ENCODE data around the gene NCR3LG1.
"Not testable (repeated sequence)": the region's sequence is repeated elsewhere in the genome, so short reads cannot be mapped to it uniquely, and the experiment has no call there.

Gene NCR3LG1

DNA sequence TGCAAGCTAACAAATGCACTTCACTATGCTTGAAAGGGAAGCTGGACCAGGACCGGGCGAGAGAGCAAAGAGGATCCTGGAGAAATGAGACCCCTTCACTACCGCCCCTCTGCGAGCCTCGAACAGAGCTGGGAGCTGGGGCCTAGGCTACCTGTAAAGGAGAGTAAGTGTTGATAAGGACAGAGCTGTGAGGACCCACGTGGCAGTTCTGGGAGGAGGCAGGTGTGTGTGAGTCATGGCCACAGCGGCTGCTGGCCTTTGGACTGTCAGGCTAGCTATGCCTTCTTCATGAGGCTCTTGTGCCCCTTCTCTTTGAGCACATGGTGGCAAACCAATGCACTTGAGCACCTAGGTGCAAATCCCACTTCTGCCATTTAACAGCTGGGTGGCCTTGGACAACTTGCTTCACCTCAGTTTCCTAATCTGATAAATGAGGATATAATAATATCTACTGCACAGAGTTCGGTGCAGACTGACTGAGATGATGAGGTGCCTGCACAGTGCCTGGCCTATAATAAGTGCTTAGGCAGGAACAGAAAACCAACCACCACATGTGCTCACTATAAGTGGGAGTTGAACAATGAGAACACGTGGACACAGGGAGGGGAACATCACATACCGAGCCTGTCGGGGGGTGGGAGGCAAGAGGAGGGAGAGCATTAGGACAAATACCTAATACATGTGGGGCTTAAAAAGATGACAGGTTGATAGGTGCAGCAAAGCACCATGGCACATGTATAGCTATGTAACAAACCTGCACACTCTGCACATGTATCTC lies 72.1 kb downstream of the NCR3LG1 start:
- no peak for TF ChIP-seq ISL1 (CRISPR knock-in tag; IDR thresholded peaks at IDR 0.05)
- TF ChIP-seq, protein P1, sequence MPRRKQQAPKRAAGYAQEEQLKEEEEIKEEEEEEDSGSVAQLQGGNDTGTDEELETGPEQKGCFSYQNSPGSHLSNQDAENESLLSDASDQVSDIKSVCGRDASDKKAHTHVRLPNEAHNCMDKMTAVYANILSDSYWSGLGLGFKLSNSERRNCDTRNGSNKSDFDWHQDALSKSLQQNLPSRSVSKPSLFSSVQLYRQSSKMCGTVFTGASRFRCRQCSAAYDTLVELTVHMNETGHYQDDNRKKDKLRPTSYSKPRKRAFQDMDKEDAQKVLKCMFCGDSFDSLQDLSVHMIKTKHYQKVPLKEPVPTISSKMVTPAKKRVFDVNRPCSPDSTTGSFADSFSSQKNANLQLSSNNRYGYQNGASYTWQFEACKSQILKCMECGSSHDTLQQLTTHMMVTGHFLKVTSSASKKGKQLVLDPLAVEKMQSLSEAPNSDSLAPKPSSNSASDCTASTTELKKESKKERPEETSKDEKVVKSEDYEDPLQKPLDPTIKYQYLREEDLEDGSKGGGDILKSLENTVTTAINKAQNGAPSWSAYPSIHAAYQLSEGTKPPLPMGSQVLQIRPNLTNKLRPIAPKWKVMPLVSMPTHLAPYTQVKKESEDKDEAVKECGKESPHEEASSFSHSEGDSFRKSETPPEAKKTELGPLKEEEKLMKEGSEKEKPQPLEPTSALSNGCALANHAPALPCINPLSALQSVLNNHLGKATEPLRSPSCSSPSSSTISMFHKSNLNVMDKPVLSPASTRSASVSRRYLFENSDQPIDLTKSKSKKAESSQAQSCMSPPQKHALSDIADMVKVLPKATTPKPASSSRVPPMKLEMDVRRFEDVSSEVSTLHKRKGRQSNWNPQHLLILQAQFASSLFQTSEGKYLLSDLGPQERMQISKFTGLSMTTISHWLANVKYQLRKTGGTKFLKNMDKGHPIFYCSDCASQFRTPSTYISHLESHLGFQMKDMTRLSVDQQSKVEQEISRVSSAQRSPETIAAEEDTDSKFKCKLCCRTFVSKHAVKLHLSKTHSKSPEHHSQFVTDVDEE (CRISPR knock-in tag; IDR thresholded peaks at IDR 0.05) = no peak
- no peak for TF ChIP-seq RARB (CRISPR knock-in tag; IDR thresholded peaks at IDR 0.05)
- TF ChIP-seq, protein P2, sequence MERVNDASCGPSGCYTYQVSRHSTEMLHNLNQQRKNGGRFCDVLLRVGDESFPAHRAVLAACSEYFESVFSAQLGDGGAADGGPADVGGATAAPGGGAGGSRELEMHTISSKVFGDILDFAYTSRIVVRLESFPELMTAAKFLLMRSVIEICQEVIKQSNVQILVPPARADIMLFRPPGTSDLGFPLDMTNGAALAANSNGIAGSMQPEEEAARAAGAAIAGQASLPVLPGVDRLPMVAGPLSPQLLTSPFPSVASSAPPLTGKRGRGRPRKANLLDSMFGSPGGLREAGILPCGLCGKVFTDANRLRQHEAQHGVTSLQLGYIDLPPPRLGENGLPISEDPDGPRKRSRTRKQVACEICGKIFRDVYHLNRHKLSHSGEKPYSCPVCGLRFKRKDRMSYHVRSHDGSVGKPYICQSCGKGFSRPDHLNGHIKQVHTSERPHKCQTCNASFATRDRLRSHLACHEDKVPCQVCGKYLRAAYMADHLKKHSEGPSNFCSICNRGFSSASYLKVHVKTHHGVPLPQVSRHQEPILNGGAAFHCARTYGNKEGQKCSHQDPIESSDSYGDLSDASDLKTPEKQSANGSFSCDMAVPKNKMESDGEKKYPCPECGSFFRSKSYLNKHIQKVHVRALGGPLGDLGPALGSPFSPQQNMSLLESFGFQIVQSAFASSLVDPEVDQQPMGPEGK (CRISPR knock-in tag; IDR thresholded peaks at IDR 0.05; ENCODE audit: borderline replicate concordance) = no peak
- no peak for TF ChIP-seq TOX (CRISPR knock-in tag; IDR thresholded peaks at IDR 0.05; ENCODE audit: borderline replicate concordance)
- no peak for TF ChIP-seq OSR1 (CRISPR knock-in tag; IDR thresholded peaks at IDR 0.05)
- TF ChIP-seq ESRRG (CRISPR knock-in tag; IDR thresholded peaks at IDR 0.05) = no peak
- TF ChIP-seq ZC3H10 (CRISPR knock-in tag; IDR thresholded peaks at IDR 0.05) = no peak
- TF ChIP-seq GLIS3 (CRISPR knock-in tag; IDR thresholded peaks at IDR 0.05) = no peak
- TF ChIP-seq ARNTL (CRISPR knock-in tag; IDR thresholded peaks at IDR 0.05; ENCODE audit: borderline replicate concordance, low read depth) = no peak
- no peak for TF ChIP-seq PPARA (CRISPR knock-in tag; IDR thresholded peaks at IDR 0.05; ENCODE audit: borderline replicate concordance)
- TF ChIP-seq BACH2 (CRISPR knock-in tag; IDR thresholded peaks at IDR 0.05; ENCODE audit: borderline replicate concordance) = no peak
- TF ChIP-seq ZFP30 (CRISPR knock-in tag; IDR thresholded peaks at IDR 0.05) = no peak
- TF ChIP-seq, protein P3, sequence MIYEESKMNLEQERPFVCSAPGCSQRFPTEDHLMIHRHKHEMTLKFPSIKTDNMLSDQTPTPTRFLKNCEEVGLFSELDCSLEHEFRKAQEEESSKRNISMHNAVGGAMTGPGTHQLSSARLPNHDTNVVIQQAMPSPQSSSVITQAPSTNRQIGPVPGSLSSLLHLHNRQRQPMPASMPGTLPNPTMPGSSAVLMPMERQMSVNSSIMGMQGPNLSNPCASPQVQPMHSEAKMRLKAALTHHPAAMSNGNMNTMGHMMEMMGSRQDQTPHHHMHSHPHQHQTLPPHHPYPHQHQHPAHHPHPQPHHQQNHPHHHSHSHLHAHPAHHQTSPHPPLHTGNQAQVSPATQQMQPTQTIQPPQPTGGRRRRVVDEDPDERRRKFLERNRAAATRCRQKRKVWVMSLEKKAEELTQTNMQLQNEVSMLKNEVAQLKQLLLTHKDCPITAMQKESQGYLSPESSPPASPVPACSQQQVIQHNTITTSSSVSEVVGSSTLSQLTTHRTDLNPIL (CRISPR knock-in tag; IDR thresholded peaks at IDR 0.05; ENCODE audit: low read depth) = no peak
- no peak for TF ChIP-seq ZFP3 (CRISPR knock-in tag; IDR thresholded peaks at IDR 0.05)
- TF ChIP-seq TCF4 (CRISPR knock-in tag; IDR thresholded peaks at IDR 0.05; ENCODE audit: borderline replicate concordance) = no peak
- TF ChIP-seq SNAI2 (CRISPR knock-in tag; IDR thresholded peaks at IDR 0.05) = no peak
- TF ChIP-seq ZNF565 (CRISPR knock-in tag; conservative IDR thresholded peaks at IDR 0.05; ENCODE audit: low read depth) = no peak
- no peak for ATAC-seq

DNA sequence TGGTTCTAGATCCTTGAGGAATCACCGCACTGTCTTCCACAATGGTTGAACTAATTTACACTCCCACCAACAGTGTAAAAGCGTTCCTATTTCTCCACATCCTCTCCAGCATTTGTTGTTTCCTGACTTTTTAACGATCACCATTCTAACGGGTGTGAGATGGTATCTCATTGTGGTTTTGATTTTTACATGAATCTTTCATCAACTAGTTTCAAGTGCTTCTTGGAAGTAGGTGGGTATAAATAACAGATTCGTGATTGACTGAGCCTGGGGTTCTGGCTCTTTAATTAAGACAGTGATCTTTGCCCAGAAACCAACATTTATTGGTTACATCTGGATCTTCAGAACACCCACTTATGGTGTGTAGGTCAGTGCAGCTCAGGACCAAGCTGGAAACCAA lies 74.6 kb downstream of the NCR3LG1 start:
- not testable (repeated sequence) for ATAC-seq
